ENCODE measurements around the gene PRR5. TPM values are rescaled to one million over a fixed set of nuclear protein-coding genes. Genes with fewer than 3 reads are reported as not detected.

Gene PRR5, protein sequence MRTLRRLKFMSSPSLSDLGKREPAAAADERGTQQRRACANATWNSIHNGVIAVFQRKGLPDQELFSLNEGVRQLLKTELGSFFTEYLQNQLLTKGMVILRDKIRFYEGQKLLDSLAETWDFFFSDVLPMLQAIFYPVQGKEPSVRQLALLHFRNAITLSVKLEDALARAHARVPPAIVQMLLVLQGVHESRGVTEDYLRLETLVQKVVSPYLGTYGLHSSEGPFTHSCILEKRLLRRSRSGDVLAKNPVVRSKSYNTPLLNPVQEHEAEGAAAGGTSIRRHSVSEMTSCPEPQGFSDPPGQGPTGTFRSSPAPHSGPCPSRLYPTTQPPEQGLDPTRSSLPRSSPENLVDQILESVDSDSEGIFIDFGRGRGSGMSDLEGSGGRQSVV
- 12.2 to 20.1 TPM (median 18.2 TPM) in 5 replicates for total RNA-seq (2022; extraction: Qiagen RNA extraction; ENCODE audit: low read depth)

GRCh38 chr22:44701824-44702478 lies at the start of gene PRR5:
Gene PRR5, plus strand, starts transcription at chr22:44702204. Its CDS starts 271 bp downstream, at chr22:44702475.

DNA sequence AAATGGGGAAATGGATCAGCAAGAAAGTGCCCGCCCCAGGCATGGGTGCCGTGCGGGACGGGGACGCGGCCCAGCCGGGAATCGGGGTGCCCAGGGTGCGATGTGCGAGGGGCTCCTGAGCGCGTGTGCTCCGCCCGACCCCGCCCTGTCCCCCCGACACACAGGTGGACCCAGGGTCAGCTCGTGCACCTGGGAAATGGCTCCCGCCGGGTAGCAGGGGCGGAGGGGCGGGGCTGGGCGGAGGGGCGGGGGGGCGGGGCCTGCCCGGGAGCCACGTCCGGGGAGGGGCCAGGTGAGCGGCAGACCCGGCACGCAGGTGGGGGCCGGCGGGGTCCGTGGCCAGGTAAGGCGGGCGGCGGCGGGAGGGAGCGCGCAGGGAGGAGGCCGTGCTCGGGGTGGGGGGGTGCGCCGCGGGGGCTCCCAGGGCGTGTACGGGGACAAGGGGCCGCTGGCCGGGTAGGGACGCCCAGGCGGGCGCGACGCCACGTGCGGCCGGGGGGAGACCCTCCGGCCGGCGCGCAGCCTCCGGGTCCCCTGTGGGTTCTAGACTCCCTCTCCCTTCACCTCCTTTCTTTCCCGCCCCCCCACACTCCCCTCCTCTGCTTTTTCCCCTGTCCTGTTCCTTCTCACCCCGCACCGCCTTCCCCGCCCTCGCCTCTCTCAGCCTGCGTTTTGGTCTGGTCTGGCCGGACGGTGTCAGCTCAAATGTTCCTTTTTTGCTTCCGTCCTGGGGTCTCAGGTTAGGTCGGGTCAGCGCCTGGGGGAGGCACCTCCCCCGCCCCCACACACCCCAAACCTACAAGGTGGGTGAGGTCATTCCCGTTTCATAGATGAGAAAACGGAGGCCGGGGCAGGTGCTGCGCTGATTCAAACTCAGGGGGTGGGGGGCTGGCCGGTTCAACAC lies 50.5 kb downstream of the PRR5 start, which contains the start of gene ARHGAP8:
TSS of gene ARHGAP8 (plus strand) at position 291 of the 904 bp plus-strand sequence. CDS start 33,953 bp downstream, outside the sequence.

Other genes starting within 250 kb of the PRR5 start
- gene RTL6, start 204.0 kb upstream of the PRR5 start, total RNA-seq (2022; extraction: Qiagen RNA extraction; ENCODE audit: low read depth) = 21.1 to 27.1 TPM (median 25.6 TPM) in 5 replicates
- gene ARHGAP8, start 50.4 kb downstream of the PRR5 start, total RNA-seq (2022; extraction: Qiagen RNA extraction; ENCODE audit: low read depth) = 0.81 to 1.9 TPM (median 1.6 TPM) in 5 replicates

Measured in A549 treated with RU486 at 1 μM for 4 hours (cell line).